Measurements from ENCODE around the gene PCDHGA1.
A peak's percentile ranks its signal among the peaks of the same experiment; 100 is the strongest.
"Not testable (repeated sequence)": the region's sequence is repeated elsewhere in the genome, so short reads cannot be mapped to it uniquely, and the experiment has no call there.

The PCDHGA1 gene

DNA sequence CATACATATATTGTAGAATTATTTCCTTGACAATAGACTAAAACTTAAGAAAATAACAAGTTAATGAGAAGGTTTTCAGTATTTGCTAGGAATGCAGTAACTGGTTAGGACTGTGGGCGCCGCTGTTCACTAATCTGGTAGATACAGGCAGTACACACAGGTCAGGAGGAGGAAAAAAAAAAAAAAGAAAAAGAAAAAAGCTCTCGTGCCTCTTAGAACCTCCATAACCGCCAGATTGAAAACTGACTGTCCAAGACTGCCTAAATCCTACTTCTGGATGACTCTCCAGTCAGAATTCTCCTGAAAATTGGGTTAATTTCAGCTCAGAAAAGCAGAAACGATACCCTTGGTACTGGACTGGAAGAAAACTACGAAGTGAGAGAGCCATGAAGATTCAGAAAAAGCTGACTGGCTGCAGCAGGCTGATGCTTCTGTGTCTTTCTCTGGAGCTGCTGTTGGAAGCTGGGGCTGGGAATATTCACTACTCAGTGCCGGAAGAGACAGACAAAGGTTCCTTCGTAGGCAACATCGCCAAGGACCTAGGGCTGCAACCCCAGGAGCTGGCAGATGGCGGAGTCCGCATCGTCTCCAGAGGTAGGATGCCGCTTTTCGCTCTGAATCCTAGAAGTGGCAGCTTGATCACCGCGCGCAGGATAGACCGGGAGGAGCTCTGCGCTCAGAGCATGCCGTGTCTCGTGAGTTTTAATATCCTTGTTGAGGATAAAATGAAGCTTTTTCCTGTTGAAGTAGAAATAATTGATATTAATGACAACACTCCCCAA lies at the start of gene PCDHGA1:
PCDHGA1 (plus strand) TSS at position 216 of the 782 bp plus-strand sequence.
- peaks cover 34% of the 10 kb centered on the region for H3K9me3 Mint-ChIP-seq

DNA sequence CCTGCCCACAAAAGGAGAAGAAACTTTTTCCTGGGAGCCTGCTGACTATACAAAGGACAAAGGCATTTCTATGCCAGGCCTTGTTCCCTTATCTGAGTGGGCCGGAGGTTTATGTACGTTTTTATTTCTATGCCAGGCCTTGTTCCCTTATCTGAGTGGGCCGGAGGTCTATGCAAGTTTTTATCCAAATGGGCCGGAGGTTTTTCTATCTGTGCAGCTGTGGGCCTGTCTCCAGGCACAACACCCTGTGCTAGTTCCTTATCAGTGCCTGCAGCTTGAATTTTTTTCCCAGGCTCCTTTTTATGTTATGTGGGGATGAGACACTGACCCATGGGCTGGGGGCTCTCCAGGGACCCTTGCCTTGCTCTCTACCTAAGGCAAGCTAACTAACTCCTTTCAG lies 31.9 kb upstream of the PCDHGA1 start:
- Mint-ChIP-seq H3K27me3 (no peaks in the 10 kb centered on the region), H3K36me3 (ENCODE audit: low read depth) (peaks cover 50% of the 10 kb centered on the region), H3K27ac (no peak overlapping the region), H3K4me3 (no peak overlapping the region), H3K4me1 (ENCODE audit: low read depth) (no peaks in the 10 kb centered on the region), H3K9me3 (peaks cover 54% of the 10 kb centered on the region)

More for the DNA sequence above, at the start of gene PCDHGA1:
- peaks cover 81% of the 10 kb centered on the region for H3K27me3 Mint-ChIP-seq
- no peak within 1 kb of the TSS for H3K4me3 Mint-ChIP-seq
- no peak within 1 kb of the TSS for H3K27ac Mint-ChIP-seq
- peaks cover 36% of the 10 kb centered on the region for H3K36me3 Mint-ChIP-seq (ENCODE audit: low read depth)
- H3K4me1 Mint-ChIP-seq (ENCODE audit: low read depth), result peaks cover 6% of the 10 kb centered on the region

DNA sequence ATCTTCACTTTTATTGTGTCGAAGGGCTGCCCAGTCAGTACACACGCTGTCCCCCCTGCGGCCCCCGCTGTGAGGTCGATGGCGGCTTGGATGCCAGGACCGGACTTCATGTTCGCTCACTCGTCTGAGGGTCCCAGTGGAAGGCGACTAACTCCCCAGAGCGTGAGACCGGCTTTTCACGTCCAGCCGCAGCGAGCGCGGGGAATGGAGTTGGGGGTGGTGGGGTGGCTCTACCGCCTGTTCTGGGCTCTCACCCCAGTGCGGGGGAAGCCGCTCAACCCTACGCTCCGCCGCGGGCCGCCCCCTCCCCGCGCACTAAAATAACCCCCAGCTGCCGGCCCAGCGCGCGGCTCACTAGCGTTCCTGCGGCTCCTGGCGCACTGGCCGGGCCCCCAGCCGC lies 26.6 kb upstream of the PCDHGA1 start, which contains the start of gene SLC25A2:
SLC25A2 (minus strand) TSS at position 294 of the 400 bp plus-strand sequence; CDS start at position 110, 184 bp downstream.
- Mint-ChIP-seq H3K4me3 (no peak within 1 kb of the TSS), H3K9me3 (peaks cover 43% of the 10 kb centered on the region), H3K4me1 (ENCODE audit: low read depth) (no peaks in the 10 kb centered on the region), H3K27me3 (no peaks in the 10 kb centered on the region), H3K36me3 (ENCODE audit: low read depth) (peaks cover 36% of the 10 kb centered on the region), H3K27ac (no peak within 1 kb of the TSS)

DNA sequence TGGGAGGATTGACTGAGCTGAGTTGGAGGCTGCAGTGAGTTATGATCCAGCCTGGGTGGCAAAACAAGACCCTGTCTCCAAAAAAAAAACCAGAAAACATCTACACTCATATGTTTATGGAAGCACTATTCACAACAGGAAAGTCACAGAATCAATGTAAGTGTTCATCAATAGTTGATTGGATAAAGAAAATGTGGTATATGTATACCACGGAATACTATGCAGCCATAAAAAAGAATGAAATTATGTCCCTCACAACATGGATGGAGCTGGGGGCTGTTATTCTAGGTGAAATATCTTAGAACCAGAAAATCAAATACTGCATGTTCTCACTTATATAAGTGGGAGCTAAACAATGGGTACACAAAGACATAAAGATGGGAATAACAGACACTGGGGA lies 23.7 kb upstream of the PCDHGA1 start:
- H3K36me3 Mint-ChIP-seq (ENCODE audit: low read depth), result peaks cover 45% of the 10 kb centered on the region
- H3K9me3 Mint-ChIP-seq, result peaks cover 43% of the 10 kb centered on the region
- H3K27me3 Mint-ChIP-seq, result no peaks in the 10 kb centered on the region
- H3K27ac Mint-ChIP-seq, result no peak overlapping the region
- no peaks in the 10 kb centered on the region for H3K4me1 Mint-ChIP-seq (ENCODE audit: low read depth)
- H3K4me3 Mint-ChIP-seq, result no peak overlapping the region

DNA sequence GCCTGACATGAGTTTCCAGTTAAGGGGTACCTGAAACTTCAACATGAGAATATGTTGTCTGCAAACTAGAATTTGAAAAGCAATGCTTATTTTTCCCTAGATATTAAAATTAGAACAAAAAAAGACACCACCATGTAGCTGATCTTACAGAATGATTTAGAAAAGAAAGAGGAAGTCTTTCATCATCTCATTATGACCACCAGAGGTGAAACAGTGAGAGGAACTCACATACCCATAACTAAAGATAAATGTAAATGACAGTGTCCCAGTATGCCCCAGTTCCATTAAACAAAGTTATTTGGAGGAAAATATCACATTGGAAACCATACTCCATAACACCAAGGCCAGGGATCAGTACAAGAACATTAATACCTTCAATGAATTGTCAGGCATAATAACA lies 16.6 kb upstream of the PCDHGA1 start:
- no peaks in the 10 kb centered on the region for H3K27me3 Mint-ChIP-seq
- H3K4me3 Mint-ChIP-seq, result no peak overlapping the region
- H3K4me1 Mint-ChIP-seq (ENCODE audit: low read depth), result peaks cover 7% of the 10 kb centered on the region
- no peak overlapping the region for H3K27ac Mint-ChIP-seq
- peaks cover 56% of the 10 kb centered on the region for H3K9me3 Mint-ChIP-seq
- peaks cover 83% of the 10 kb centered on the region for H3K36me3 Mint-ChIP-seq (ENCODE audit: low read depth)

DNA sequence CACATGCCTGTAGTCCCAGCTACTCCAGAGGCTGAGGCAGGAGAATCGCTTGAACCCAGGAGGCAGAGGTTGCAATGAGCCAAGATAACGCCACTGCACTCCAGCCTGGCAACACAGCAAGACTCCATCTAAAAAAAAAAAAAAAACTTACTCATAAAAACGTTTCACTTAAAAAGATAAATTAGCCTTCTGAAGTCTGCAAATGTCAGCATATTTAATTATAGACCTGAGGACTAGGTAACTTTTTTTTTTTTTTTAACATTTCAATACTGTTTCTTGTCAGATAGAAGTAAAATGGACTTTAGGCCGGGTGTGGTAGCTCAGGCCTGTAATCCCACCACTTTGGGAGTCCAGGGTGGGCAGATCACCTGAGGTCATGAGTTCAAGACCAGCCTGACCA lies 13.4 kb upstream of the PCDHGA1 start:
- Mint-ChIP-seq H3K4me1 (ENCODE audit: low read depth) (peaks cover 34% of the 10 kb centered on the region), H3K9me3 (peaks cover 54% of the 10 kb centered on the region), H3K36me3 (ENCODE audit: low read depth) (peaks cover 90% of the 10 kb centered on the region)
- not testable (repeated sequence) for H3K27me3 Mint-ChIP-seq, H3K27ac Mint-ChIP-seq, H3K4me3 Mint-ChIP-seq

DNA sequence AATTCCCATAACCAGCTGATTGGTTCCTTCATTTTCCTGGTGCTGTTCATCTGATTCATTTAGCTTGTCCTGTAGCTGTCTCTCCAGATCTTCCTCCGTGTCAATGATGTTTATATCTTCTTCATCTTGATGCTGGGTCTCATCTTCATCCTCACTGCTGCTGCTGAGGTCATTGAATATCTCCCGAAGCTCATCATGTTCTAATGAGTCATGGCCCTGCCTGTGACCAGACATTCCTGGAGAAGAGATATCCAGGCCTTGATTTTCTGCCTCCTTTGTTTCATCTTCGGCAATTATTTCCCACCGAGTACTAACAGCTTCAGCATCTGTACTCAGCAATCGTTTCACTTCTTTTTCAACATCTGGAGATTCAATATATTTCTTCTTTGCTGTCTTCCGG lies 11.1 kb upstream of the PCDHGA1 start:
- H3K4me3 Mint-ChIP-seq, result peak overlapping the region; percentile 98
- H3K36me3 Mint-ChIP-seq (ENCODE audit: low read depth), result peaks cover 75% of the 10 kb centered on the region
- no peak overlapping the region for H3K27ac Mint-ChIP-seq
- peaks cover 38% of the 10 kb centered on the region for H3K4me1 Mint-ChIP-seq (ENCODE audit: low read depth)
- H3K27me3 Mint-ChIP-seq, result no peaks in the 10 kb centered on the region
- peaks cover 42% of the 10 kb centered on the region for H3K9me3 Mint-ChIP-seq

DNA sequence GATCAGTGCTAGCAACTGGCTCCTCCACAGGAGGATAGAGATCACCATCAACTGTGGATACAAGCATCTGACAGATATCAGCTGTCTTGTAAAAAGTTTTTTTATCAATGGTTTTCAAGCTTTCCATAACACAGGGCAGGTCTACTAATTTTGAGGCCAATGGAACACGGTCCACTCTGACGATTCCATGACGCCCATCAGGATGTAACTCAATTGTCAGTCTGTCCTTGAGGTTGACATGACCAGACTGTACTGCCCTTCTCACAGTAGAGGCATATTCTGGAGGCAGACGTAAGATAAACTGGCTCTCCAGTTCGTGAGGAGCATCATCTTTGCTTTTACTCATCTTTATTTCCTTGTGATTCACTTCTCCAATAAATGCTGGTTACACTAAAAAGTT lies 10.6 kb upstream of the PCDHGA1 start:
- Mint-ChIP-seq H3K4me3 (peak overlapping the region; percentile 98), H3K27me3 (no peaks in the 10 kb centered on the region), H3K4me1 (ENCODE audit: low read depth) (peaks cover 38% of the 10 kb centered on the region), H3K27ac (no peak overlapping the region), H3K36me3 (ENCODE audit: low read depth) (peaks cover 75% of the 10 kb centered on the region), H3K9me3 (peaks cover 42% of the 10 kb centered on the region)

DNA sequence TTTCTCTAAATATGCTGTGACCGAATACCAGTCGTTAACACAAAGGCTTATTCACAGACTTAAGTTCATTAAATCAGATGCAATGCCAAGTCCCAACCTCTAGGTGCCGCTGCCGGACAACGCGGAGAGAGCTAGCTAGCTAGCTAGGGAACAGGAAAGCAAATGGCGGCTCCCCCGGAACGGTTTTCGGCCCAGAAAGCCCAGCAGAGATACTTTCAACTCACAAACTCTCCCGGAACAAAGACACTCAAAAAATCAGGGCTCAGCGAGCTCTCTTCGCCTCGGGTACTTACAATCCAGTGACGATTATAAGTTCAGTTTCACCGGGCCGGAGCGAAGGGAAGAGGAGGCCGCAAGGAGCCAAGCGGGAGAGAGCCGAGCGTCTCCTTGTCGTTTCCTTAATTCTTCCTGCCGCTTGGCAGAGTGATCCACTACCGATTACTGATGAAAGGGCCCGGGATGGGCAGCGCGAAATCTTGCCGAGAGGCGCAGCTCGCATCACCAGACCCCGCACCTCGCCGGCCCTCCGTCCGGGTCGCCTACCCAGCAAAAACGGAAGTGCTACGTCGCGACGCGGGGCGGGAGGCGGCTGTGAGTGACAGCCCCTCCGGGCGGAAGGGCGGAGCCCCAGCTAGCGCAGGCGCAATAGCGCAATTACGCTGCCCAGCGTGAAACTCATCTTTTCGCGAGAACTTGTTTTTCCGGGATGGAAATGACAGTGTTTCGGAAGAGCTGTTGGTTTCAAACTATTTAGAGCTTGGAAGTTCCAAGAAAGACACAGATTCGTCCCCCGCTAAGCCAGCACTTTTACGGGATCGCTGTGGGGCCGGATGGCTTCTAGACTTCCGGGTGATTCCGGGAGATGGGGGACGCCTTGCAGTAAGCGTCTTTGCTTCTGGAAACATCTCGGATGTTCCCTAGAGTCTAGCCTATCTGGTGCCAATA lies 9.8 kb upstream of the PCDHGA1 start, which contains the start of gene TAF7:
TAF7 (minus strand) TSS at position 560 of the 945 bp plus-strand sequence. CDS start 740 bp downstream, outside the sequence.
- Mint-ChIP-seq H3K27ac (peak within 1 kb of the TSS; percentile 99), H3K27me3 (no peaks in the 10 kb centered on the region), H3K36me3 (ENCODE audit: low read depth) (peaks cover 71% of the 10 kb centered on the region), H3K9me3 (peaks cover 35% of the 10 kb centered on the region), H3K4me1 (ENCODE audit: low read depth) (peaks cover 38% of the 10 kb centered on the region), H3K4me3 (peak within 1 kb of the TSS; percentile 98)

DNA sequence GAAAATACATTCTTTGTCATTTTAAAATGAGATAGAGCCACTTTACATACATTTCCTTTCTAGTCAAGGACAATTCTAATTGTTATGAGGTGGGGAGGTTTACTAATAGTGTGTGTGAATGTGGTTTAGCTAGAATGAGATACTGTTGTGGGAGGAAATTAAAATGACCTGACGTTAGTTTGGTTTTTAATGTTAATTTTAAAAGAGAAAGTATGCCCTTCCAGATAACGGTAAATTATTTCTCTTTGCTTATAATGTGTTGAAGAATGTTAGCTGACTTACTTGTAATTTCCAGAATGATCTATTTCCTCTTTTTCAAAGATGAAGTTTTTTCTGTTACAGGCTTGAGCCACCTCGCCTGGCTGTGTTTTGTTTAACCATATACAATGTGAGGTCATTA lies 8.1 kb upstream of the PCDHGA1 start:
- Mint-ChIP-seq H3K36me3 (ENCODE audit: low read depth) (peaks cover 65% of the 10 kb centered on the region), H3K27me3 (peaks cover 10% of the 10 kb centered on the region), H3K27ac (no peak overlapping the region), H3K4me1 (ENCODE audit: low read depth) (peaks cover 44% of the 10 kb centered on the region), H3K9me3 (peaks cover 36% of the 10 kb centered on the region), H3K4me3 (no peak overlapping the region)

DNA sequence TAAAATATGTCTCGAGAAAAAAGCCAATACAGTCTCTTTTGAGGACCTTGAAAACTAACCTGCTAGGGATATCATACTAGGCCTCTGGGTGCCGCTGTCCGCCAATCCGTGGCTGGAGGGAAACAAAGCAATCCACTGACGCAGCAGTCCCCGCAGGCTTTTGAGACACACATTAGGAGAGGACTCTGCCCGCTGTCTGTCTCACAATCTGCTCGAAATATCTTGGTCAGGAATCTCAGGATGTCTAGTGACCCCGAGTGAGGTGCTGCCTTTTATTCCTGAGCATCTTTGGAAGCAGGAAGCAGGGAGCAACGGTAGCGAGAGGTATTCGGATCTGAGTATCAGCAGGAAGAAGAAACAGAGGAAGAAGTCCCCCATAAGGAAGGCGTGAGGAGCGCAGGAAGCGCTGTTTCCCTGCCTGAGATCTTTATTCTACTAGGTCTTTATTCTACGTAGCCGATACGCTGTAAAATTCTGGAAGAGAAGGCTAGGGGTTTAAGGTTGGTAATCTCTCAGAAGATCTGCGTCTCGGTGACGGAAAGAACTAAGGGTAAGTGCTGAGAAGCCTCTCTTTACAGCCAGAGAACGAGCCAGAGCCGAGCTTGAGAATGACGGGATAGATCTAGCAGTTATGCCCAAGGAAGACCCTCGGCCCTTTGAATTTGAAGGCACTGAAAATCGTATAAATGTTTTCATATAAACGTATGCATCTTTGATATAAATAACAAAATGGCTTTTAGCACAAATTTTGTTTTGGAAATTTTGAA lies 4.0 kb upstream of the PCDHGA1 start:
- Mint-ChIP-seq H3K4me3 (peak overlapping the region; percentile 87), H3K27ac (peak overlapping the region; percentile 80), H3K36me3 (ENCODE audit: low read depth) (peaks cover 35% of the 10 kb centered on the region), H3K9me3 (peaks cover 23% of the 10 kb centered on the region), H3K4me1 (ENCODE audit: low read depth) (peaks cover 15% of the 10 kb centered on the region), H3K27me3 (peaks cover 43% of the 10 kb centered on the region)

DNA sequence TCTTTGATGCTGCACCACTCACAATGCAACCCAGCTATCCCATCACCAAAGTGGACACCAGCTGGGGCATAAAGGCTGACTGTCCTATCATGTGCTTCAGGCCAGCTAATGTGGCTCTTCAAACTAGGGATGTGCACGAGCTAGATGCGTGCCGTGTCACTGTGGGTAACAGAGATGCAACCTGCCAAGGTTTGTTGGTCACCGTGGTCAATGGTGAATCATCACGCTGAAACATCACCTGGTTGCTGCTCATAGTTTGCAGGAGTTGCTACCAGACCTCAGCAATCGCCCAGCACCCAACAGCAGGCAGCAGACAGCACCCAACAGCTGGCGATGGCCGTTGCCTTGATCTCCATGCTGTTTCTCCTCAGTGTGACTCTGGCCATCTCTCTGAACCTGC lies 2.1 kb upstream of the PCDHGA1 start:
- H3K36me3 Mint-ChIP-seq (ENCODE audit: low read depth), result peaks cover 32% of the 10 kb centered on the region
- peaks cover 59% of the 10 kb centered on the region for H3K27me3 Mint-ChIP-seq
- no peak overlapping the region for H3K27ac Mint-ChIP-seq
- peaks cover 6% of the 10 kb centered on the region for H3K4me1 Mint-ChIP-seq (ENCODE audit: low read depth)
- H3K9me3 Mint-ChIP-seq, result peaks cover 23% of the 10 kb centered on the region
- H3K4me3 Mint-ChIP-seq, result no peak overlapping the region

DNA sequence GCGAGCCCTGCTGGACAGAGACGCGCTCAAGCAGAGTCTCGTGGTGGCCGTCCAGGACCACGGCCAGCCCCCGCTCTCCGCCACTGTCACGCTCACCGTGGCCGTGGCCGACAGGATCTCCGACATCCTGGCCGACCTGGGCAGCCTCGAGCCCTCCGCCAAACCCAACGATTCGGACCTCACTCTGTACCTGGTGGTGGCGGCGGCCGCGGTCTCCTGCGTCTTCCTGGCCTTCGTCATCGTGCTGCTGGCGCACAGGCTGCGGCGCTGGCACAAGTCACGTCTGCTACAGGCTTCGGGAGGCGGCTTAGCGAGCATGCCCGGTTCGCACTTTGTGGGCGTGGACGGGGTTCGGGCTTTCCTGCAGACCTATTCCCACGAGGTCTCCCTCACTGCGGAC lies 2.3 kb downstream of the PCDHGA1 start:
- H3K4me1 Mint-ChIP-seq (ENCODE audit: low read depth); H3K27ac Mint-ChIP-seq; H3K4me3 Mint-ChIP-seq: not testable (repeated sequence)
- peaks cover 33% of the 10 kb centered on the region for H3K9me3 Mint-ChIP-seq
- peaks cover 27% of the 10 kb centered on the region for H3K36me3 Mint-ChIP-seq (ENCODE audit: low read depth)
- peaks cover 89% of the 10 kb centered on the region for H3K27me3 Mint-ChIP-seq

DNA sequence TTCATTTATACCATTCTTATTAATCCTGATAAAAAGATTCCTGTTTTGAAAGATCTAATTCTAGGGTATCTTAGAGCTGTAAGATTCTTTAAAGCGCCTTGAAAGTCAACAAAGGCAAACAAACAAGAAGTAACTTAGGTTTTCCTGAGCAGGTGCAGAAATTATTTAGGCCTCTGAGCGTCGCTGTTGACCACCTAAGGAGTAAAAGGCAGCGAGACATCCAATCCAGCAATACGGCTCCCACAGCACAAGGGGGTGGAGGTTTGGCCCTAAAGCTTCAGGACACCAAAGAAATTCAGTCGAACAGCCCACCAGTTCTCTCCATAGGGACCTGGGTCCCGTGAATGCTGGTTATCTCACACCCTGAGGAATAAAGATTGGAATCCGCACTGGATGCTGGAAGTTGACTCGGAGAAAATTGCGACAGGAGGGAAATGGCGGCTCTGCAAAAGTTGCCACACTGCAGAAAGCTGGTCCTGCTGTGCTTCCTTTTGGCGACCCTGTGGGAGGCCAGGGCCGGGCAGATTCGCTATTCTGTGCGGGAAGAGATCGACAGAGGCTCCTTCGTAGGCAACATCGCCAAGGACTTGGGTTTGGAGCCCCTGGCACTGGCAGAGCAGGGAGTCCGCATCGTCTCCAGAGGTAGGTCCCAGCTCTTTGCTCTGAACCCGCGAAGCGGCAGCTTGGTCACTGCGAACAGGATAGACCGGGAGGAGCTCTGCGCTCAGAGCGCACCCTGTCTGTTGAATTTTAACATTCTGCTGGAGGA lies 8.4 kb downstream of the PCDHGA1 start, which contains the start of gene PCDHGA2:
PCDHGA2 (plus strand) TSS at position 223 of the 769 bp plus-strand sequence.
- Mint-ChIP-seq H3K9me3 (peaks cover 42% of the 10 kb centered on the region), H3K27me3 (peaks cover 94% of the 10 kb centered on the region), H3K4me3 (no peak within 1 kb of the TSS), H3K36me3 (ENCODE audit: low read depth) (peaks cover 28% of the 10 kb centered on the region), H3K4me1 (ENCODE audit: low read depth) (no peaks in the 10 kb centered on the region), H3K27ac (no peak within 1 kb of the TSS)
